Peyer's patch (tissue), 4 donors: ENCODE results near the gene PSMD13.
"Not testable (repeated sequence)": the region's sequence is repeated elsewhere in the genome, so short reads cannot be mapped to it uniquely, and the experiment has no call there.

ENCODE experiments used
- CTCF ChIP-seq, 6 experiments: fragments of 450-650 bp in 4 of 6; fragments of 200-600 bp in 2 of 6; sonication (generic) in 1 of 6; IDR thresholded peaks; one replicate each; pipeline ENCODE4 v1.5.1; 2017 to 2019; ENCODE audit warnings: antibody characterized with exemption in 6 of 6, mild to moderate bottlenecking in 3 of 6, moderate library complexity in 1 of 6
- POLR2A ChIP-seq, 2 donors: fragments of 450-650 bp; IDR thresholded peaks; one replicate each; pipeline ENCODE4 v1.5.1; 2017; ENCODE audit warnings: antibody characterized with exemption in 2 of 2, mild to moderate bottlenecking in 2 of 2, moderate library complexity in 2 of 2

DNA sequence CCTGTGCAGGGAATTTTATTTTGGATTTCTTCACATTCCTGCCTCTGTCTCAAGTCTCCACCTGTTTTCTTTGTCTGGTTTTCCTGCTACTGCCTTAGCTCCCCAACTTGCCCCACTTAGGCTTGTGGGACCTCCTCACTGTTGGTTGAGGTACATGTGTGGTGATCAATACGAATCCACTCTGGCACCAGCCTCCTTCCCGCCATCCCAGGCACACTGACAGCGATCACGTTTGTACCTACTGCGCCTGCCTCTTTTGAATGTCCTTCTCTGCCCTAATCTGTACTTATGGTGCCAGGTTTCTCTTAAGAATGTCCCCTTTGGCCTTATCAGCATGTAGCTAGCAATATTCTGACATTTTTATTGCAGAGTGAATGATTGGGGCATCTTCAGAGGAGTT lies 46.2 kb upstream of the PSMD13 start:
- TF ChIP-seq CTCF, POLR2A (IDR thresholded peaks at IDR 0.05): not testable (repeated sequence)
